ENCODE data around the gene KCNE4.

The KCNE4 gene, protein sequence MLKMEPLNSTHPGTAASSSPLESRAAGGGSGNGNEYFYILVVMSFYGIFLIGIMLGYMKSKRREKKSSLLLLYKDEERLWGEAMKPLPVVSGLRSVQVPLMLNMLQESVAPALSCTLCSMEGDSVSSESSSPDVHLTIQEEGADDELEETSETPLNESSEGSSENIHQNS

DNA sequence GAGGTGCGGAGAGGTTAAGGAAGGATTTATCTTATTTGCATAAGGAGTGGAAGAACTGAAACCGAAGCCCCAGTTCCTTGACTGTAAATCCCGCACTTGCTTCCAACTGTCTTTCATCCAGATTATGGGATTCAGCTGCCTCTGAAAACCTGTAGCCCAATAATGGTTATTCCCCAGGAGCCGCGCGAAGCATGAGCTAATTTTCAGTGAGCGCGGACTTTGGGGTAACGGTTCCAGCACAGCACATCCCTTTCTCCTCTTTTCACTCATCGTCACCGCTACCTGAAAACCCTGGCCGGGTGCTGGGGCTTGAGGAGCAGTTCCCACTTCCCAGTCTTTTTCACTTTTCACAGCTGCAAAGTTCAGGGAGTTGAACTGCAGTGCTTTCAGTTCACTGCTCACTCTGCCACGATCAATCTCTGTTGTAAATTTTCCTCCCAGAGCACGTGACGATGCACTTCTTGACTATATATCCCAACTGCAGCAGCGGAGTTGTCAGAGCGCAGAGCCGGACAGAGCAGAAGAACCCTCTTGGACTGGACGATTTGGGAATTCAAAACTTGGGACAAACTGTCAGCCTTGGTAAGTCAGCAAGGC is at the start of gene KCNE4:
KCNE4 (plus strand) TSS at position 498 of the 597 bp plus-strand sequence. CDS start 641 bp downstream, outside the sequence.
- DNase-seq (ENCODE audit: low read depth in 2 of 2): no peak

DNA sequence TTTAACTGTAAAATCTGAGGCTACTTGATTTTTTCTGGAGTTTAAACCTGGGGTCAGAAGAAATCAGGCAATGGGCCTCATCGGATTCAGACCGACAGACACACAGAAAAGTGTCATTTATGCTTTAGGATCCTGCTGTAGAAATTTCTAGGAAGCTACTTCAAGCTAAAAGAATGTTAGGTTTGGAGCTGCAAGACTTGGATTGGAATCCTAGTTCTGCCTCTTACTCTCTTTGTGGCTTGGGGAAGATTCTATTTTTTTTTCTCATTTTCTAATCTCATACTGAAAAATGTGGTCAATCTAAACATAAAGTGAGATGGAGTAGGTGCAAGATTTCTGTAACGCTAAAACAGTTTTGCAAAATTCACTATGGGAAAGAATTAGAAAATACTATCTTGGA is 48.8 kb upstream of the KCNE4 start:
- DNase-seq (ENCODE audit: low read depth in 2 of 2): no peak

DNA sequence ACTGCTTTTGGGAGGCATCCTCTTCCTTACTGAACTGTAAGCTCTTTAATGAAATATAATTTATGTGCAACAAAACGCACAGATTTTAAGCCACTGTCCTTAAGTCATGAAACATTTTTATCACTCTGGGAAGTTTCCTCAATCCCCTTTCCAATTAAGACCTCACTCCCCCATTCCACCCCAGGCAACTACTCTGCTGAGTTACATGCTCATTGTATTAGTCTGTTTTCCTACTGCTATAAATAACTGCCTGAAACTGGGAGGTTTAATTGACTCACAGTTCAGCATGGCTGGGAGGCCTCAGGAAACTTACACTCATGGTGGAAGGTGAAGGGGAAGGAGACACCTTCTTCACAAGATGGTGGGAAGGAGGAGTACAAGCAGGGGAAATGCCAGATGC is 46.5 kb upstream of the KCNE4 start:
- DNase-seq (ENCODE audit: low read depth in 2 of 2): no peak

DNA sequence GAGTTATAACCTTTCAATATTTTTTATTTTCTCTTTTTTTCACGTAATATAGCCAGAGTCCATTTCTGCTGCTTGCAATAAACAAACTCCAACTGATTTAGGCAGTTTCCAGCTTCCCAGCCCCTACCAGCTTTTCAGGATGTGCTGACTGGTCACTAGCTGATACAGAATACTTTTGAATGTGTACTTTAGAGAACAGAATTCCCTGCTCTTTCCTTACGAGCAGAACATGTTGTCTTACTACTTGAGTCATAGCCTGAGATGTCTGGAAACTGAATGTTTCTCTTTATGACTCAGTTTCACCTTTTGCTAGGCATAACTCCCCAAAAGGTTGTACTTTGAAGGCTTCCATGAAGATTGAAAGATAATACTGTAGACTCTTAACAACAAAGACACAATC is 44.5 kb upstream of the KCNE4 start:
- DNase-seq (ENCODE audit: low read depth in 2 of 2): no peak

DNA sequence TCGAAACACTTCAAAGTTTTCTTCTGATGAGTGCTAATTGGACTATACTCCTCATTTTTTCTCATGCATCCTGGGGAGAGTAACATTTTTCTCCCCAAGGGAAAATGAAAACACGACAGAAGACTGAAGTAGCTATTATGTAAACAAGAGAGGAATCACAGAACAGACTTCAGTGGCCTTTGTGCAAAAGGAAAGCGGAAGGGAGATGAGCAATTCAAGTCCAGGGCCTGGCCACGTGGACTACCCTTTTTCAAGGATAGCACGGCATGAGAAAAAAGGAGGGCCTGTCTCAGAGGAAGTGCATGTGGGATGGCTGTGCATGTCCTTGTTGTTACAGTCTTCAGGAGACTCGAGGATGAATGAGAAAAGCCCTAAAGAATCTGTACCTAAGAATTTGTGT is 43.8 kb upstream of the KCNE4 start:
- DNase-seq (ENCODE audit: low read depth in 2 of 2): no peak

DNA sequence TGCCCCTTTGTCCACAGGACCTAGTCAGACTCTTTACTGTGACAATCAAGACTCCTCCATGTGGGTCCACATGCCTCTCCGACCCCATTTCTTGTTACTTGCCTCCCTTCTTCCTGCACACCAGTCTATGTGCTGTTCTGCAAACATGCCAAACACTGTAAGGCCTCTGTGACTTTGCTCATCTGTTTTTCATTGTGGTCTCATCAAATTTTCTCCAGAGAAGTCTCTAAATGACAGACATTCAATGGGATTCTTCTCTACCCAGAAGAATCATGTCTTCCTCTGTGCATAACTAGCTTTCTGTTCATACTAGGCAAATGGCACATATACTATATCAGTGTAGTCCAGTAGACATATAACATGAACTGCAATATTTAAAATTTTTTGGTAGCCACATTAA is 43.0 kb upstream of the KCNE4 start:
- no peak for DNase-seq (ENCODE audit: low read depth in 2 of 2)

DNA sequence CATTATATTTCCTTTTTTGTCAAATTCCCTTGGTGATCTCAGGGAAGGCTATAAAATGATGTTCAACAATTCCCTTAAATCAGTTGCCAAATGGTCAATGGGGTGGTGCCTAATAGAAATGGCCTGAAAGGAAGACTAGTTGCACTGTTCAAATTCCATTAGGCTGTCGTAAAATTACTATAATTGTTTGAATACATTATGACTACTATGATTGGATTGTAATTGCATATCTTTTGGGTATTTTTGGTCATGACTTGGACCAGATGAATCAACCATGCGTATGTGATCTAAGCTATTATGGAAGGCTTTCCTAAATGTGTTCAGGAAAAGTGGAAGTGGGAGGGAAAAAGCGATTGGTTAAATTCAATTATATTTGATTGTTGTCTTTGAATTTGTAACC is 41.3 kb upstream of the KCNE4 start:
- DNase-seq (ENCODE audit: low read depth in 2 of 2): no peak

DNA sequence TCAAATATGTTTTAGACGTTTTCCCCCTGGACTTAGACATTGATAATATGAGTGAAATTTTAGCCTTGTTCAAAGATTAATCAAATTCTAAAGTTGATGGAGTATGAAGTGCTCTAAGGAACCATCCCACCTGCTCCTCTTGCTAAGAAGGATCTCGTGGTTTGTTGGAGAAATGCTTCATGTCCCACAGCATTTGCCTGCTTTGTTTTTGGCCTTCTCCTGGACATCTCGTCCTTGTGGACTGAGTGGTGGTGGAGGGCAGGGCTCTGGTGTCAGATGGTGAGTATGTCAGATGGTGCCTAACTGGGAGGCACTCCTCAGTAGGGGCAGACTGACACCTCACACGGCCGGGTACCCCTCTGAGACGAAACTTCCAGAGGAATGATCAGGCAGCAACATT is 39.7 kb upstream of the KCNE4 start:
- DNase-seq (ENCODE audit: low read depth in 2 of 2): no peak

DNA sequence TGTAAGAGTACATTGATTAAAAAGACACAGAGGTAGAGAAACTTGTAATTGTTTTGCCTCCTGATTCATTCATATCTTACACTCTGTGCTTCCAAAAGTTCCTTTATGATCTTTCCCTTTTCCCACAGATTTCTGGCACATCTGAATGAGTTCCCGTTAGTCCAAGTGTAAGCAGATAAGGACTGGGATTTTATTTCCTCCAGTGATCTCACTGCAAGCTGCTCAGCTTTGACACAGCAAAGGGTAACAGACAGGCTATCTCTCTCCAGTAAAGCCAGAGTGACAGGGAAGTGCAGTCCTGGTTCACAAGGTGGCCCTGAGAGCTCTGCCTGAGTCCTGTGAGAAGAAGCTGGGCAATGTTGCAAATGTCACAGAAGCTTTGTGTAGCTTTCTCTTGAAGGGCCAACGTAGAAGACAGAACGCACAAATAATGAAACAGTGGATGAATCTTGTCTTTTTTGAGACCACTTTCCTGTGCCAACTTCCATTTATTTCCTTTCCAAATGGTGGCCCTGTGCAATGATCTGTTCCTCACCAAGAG is 32.5 kb upstream of the KCNE4 start:
- DNase-seq (ENCODE audit: low read depth in 2 of 2): no peak

DNA sequence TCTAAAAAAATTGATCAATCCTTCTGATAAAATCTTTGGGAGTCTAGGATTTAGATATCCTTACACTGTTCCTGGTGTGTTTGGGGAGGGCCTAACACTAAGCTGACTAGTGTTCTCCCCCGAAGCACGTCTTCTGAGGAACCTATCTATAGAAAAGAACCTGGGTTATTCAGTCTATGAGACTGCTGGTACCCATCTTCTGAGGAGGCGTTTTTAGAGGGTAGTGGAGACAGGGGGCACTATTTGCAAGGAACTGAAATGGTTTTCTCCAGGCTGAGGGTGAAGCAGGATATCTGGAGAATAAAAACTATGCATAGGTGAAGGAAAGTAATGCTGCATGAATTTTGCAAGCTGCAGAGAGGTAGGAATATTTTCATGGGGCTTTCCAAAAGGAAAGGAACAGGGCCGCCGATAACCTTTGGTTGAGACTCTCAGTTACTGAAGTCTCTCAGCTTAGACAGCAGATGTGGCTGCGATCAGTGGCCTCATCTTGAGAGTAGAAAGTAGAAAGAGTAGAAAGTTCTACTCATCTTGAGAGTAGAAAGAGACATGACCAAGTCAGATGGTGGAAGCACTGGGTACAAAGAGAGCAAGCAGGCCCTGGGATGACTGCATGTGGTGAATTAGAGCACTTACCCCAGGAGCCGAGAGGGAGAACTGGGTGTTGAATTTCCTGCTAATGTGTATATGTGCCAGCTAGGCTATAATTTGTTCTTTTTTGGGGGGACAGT is 31.8 kb upstream of the KCNE4 start:
- no peak for DNase-seq (ENCODE audit: low read depth in 2 of 2)

DNA sequence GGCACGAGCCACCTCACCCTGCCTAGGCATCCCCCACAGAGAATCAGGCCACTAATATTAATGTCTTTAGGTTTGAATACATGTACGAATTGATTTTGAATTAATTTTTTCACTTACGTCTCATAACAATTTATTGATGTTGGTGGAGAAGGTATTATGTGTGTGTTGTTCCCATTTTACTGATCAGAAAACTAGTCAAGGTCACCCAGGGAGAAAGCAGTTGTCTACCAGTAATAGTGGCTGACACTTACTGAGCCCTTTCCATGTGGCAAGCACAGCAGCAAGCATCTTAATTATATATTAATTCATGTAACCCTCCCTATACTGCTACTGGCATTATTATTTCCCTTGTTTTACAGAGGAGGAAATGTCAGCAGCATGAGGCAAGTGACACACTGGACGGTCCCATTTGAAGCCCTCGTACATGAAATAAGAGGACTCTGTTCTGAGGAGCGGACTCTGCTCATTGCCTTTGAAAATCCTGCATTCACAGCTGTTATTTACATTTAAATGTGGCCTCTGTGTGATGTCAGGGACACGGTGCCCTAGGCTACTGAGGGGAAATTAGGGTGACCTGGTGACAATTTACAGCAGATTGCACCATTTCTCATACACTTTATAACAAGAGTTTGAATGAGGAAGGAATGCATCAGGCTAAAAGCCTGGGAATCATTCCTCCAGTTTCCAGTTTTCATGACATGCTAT is 30.9 kb upstream of the KCNE4 start:
- DNase-seq (ENCODE audit: low read depth in 2 of 2): no peak

DNA sequence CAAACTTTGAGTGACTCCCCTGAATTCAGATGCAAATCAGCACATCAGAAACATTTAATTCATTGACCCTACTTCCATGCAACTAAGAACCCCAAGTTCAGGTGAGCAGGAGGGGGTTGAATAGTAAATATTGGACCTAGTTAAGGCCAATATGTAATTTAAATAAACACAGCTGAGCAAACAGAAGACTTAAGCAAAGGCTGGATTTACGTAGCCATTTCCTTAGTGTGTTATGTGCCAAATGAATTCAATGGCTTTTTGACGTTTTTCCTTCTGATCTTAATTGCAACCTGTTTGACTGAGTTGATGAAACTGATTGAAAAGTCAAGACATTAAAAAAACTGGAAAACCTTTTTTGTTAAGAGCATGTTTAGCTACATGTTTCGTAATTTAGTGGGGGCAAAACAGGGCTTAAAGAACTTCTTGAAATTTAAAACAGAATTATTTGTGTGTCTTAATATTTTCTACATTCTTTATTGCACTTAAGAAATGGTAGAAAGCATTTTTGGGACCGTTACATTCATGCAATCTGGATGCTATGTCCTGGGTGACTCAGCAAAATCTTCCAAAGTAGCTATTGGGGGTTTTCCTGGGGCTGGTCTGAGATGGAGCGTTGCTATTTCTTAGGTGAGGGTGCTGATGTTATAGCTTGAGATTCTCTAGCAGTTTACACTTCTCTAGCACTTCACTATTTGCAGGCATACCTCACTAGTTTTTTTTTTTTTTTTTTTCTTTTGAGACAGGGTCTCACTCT is 25.5 kb upstream of the KCNE4 start:
- no peak for DNase-seq (ENCODE audit: low read depth in 2 of 2)

DNA sequence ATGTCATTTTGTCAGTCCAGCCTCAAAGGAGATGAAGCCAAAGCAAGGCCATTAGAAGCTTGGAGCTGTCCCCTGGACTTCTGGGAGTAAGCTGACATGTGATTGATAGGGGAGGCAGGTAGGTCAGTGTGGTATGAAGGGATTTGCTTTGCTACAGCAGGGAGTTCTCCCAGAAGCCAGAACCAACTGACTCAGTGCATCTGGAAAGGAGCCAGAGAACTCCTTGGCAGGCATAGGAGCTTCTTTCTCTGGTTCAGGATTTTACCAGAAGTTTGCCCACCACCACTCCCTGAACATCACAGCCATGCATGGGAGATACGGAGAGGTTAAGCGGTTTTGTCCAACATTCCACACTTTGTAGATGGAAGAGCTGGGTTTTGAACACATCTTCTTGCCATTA is 24.5 kb upstream of the KCNE4 start:
- no peak for DNase-seq (ENCODE audit: low read depth in 2 of 2)

DNA sequence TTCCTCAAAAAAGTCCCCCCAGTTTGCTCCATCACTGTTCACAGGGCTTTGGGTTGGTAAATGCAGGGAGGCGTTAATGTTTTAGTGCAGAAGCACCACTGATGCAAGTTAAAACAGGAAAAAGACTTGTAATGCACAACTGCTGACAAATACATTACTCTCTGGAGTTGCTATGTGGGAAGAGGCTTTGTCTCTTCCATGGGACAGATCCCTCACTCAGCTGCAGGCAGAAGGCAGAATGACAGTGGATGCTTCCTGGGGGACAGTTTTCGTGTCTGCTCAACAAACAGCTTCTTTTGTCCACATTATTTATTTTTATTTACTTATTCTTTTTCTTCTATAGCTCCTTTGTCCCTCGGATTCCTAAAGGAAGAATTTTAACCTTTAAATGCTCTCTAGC is 22.7 kb upstream of the KCNE4 start:
- DNase-seq (ENCODE audit: low read depth in 2 of 2): no peak

DNA sequence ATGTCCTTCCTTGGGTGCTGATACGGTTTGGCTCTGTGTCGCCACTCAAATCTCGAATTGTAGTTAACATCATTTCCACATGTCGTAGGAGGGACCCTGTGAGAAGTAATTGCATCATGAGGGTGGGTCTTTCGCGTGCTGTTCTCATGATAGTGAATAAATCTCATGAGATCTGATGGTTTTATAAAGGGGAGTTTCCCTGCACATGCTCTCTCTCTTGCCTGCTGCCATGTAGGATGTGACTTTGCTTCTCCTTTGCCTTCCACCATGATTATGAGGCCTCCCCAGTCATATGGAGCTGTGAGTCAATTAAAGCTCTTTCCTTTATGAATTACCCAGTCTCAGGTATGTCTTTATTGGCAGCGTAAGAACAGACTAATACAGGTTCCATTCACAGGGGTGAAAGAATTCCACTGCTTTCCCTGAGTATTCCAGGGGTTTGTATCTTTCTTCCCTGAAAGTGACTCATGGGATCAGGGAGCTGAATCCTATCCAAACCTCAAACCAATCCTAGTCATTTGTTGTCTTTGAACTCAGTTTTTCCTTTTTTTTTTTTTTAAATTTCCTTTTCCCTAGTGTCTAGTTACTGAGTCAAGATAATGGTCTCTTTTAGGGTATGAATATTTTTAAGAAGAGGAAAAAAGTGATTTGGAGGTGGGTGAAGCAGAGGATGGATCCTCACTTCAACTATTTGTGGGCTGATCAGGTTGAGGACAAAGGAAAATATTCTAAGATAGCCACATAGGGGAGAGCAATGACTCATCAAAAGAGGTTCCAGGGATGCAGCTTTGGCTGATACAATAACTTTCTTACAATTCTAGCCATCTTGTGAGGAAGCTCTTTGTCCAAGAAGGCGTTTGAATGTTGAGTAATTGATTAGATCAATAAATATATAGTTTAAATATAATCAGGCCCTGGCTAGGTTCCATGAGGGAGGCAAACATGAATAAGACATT is 19.5 kb upstream of the KCNE4 start:
- DNase-seq (ENCODE audit: low read depth in 2 of 2): no peak

DNA sequence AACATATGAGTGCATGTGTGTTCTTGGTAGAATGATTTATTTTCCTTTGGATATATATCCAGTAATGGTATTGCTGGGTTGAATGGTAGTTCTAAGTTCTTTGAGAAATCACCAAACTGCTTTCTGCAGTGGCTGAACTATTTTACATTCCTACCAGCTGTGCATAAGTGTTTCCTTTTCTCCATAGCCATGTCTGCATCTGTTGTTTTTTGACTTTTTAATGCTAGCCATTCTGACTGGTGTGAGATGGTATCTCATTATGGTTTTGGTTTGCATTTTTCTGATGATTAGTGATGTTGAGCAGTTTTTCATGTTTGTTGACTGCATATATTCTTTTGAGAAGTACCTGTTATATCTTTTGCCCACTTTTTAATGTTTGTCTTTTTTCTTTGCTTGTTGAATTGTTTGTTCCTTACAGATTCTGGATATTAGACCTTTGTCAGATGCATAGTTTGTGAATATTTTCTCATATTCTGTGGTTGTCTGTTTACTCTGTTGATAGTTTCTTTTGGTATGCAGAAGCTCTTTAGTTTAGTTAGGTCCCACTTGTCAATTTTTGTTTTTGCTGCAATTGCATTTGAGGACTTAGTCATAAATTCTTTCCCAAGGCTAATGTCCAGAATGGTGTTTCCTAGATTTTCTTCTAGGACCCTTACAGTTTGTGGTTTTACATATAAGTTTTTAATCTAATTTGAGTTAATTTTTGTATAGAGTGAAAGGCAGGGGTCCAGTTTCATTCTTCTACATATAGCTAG is 17.6 kb upstream of the KCNE4 start:
- DNase-seq (ENCODE audit: low read depth in 2 of 2): no peak

DNA sequence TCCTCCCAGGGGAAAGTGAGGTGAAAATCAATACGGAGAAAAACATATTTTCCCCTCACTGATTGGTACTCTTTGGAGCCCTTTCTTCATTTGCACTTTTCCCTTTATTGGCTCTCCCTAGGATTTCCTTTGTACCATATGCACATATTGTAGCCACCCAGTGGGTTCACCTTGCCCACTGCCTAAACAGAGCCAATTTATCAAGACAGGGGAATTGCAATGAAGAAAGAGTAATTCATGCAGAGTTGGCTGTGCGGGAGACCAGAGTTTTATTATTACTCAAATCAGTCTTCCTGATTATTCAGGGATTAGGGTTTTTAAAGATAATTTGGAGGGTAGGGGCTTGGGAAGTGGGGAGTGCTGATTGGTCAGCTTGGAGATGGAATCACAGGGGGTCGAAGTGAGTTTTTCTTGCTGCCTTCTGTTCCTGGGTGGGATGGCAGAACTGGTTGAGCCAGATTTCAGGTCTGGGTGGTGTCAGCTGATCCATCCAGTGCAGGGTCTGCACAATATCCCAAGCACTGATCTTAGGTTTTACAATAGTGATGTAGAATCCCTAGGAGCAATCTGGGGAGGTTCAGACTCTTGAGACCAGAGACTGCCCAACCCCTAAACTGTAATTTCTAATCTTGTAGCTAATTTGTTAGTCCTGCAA is 15.1 kb upstream of the KCNE4 start:
- DNase-seq (ENCODE audit: low read depth in 2 of 2): no peak

DNA sequence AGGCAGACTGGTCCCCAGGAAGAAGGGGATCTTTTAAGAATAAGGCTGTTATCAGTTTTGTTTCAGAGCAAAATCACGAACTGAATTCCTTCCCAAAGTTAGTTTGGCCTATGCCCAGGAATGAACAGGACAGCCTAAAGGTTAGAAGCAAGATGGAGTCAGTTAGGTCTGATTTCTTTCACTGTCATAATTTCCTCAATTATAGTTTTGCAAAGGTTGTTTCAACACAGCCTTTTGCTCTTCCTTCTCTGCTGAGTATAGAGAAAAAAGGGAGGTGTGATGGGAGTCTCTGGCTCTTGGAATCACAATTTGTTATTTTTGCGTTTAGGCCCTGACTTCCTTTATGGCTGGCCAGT is 14.6 kb upstream of the KCNE4 start:
- DNase-seq (ENCODE audit: low read depth in 2 of 2): no peak

DNA sequence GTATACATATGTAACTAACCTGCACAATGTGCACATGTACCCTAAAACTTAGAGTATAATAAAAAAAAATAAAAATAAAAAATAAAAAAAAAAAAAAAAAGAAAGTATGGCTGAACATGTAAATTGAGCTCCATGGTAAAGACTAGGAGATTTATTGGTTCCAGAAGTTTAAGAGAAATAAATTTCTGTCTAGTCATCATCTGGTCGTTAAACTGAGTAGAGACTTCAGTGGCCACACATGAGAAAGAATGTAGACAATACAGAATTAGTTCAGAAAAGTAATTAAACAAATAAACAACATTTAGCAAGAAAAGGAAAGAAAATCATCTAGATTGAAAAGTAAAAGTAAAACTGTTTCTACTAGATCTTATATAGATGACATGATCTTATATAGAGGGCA is 12.4 kb upstream of the KCNE4 start:
- DNase-seq (ENCODE audit: low read depth in 2 of 2): no peak
